CD4-positive, alpha-beta T cell (primary cell): ENCODE results near the gene PCDH9. TPM values are rescaled to one million over a fixed set of nuclear protein-coding genes. Genes with fewer than 3 reads are reported as not detected.

Experiments
- ATAC-seq: fragments of 200-7000 bp; cut with Tn5 transposase; one replicate; pipeline ENCODE4 v1.10.0; 2022; ENCODE audit warnings: mild to moderate bottlenecking; ENCODE audit not compliant: poor library complexity
- CTCF ChIA-PET: fragments of 350-600 bp; sonication (Branson Sonifier 250); formaldehyde crosslinking; loops from one replicate; lab custom pipeline; 2021; ENCODE audit warnings: antibody characterized with exemption, inconsistent platforms; lab: Charles Lee
- POLR2A ChIA-PET: fragments of 350-600 bp; sonication (Branson Sonifier 250); formaldehyde crosslinking; loops from one replicate; lab custom pipeline; 2021; ENCODE audit warnings: antibody characterized with exemption, inconsistent platforms; lab: Charles Lee
- DNase-seq, 14 experiments: peaks; one replicate each; pipeline ENCODE4 v3.0.0-alpha.2; 2013 to 2020; ENCODE audit warnings: mixed read lengths in 2 of 14
- H3K27ac ChIP-seq, 2 donors: one replicate each; pipeline versions ENCODE4 v1.5.1 to v1.7.0; 2013; ENCODE audit warnings: low read length in 2 of 2, low read depth in 1 of 2, mild to moderate bottlenecking in 1 of 2
- H3K27me3 ChIP-seq, 2 experiments: 1 replicate in 1 of 2; 2 replicates in 1 of 2; pipeline versions ENCODE4 v1.6.1 to v1.7.0; 2013; ENCODE audit warnings: low read length in 2 of 2, control low read depth in 1 of 2, mild to moderate bottlenecking in 1 of 2, moderate library complexity in 1 of 2; ENCODE audit not compliant: insufficient read depth in 2 of 2, control insufficient read depth in 1 of 2
- H3K36me3 ChIP-seq: one replicate; pipeline ENCODE4 v1.6.1; 2013; ENCODE audit warnings: low read length, control low read depth; ENCODE audit not compliant: insufficient read depth
- H3K4me1 ChIP-seq: one replicate; pipeline ENCODE4 v1.6.1; 2013; ENCODE audit warnings: low read length, control low read depth; ENCODE audit not compliant: insufficient read depth
- H3K4me3 ChIP-seq: one replicate; pipeline ENCODE4 v1.5.1; 2013; ENCODE audit warnings: mild to moderate bottlenecking, low read length, moderate library complexity
- H3K9me3 ChIP-seq, 2 experiments: 1 replicate in 1 of 2; 2 replicates in 1 of 2; pipeline versions ENCODE4 v1.6.1 to v1.7.0; 2013; ENCODE audit warnings: low read length in 2 of 2, mild to moderate bottlenecking in 2 of 2, control low read depth in 1 of 2, moderate library complexity in 1 of 2; ENCODE audit not compliant: control insufficient read depth in 1 of 2, insufficient read depth in 1 of 2
- H3K27ac Mint-ChIP-seq: one replicate; pipeline ENCODE4 v1.8.0; 2020; ENCODE audit warnings: mixed read lengths
- H3K27me3 Mint-ChIP-seq: one replicate; pipeline ENCODE4 v1.8.0; 2021; ENCODE audit warnings: mixed read lengths
- H3K36me3 Mint-ChIP-seq: one replicate; pipeline ENCODE4 v1.8.0; 2021; ENCODE audit warnings: low read depth, mixed read lengths
- H3K4me1 Mint-ChIP-seq: one replicate; pipeline ENCODE4 v1.8.0; 2021; ENCODE audit warnings: low read depth, mixed read lengths
- H3K4me3 Mint-ChIP-seq: one replicate; pipeline ENCODE4 v1.8.0; 2020; ENCODE audit warnings: mild to moderate bottlenecking, mixed read lengths
- H3K9me3 Mint-ChIP-seq: one replicate; pipeline ENCODE4 v1.8.0; 2020; ENCODE audit warnings: mixed read lengths
- intact Hi-C, 2 experiments: fragments of 100-400 bp; cut with DNase I in 1 of 2; cut with micrococcal nuclease in 1 of 2; formaldehyde crosslinking; loops; one replicate each; pipeline versions ENCODE4 v1.15.1 to v1.9.0; 2023 to 2025; cut with DNase I, micrococcal nuclease
- total RNA-seq, 174 experiments: library from RNA in 2 of 174; stranded (reverse) in 2 of 174; gene quantifications; one replicate each; pipeline ENCODE4 v1.2.3 and lab custom pipeline; 2021 to 2026
- TF ChIP-seq, protein P1 (sequence below): fragments of 200-600 bp; IDR thresholded peaks from one replicate; pipeline ENCODE4 v1.8.0; 2022; ENCODE audit warnings: antibody characterized with exemption, mild to moderate bottlenecking

The PCDH9 gene
- total RNA-seq, 2 experiments from 2014 or later = 0.08 to 0.19 TPM

DNA sequence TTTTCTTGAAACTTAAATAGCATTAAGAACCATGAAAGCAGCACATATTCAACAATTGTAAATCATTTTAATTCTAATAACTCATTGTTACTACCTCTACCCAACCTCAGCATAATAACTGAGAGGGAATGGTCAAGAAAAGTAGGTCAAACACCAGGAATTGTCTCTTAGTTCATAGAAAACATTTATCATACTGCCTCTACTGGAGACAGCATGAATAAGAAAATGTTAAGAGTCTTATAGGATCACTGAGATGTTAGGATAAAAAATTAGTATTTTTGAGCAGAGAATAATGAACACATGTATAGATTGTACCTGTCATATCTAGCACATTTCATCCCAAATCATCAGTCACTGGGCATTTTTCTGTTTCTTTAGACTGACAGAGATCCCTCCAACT, 515.3 kb downstream of the PCDH9 start:
- no peaks in the 10 kb centered on the region for H3K36me3 ChIP-seq
- Mint-ChIP-seq H3K27ac (no peak overlapping the region), H3K4me3 (no peak overlapping the region), H3K36me3 (no peaks in the 10 kb centered on the region), H3K27me3 (no peaks in the 10 kb centered on the region), H3K9me3 (peaks cover 3% of the 10 kb centered on the region), H3K4me1 (no peaks in the 10 kb centered on the region)
- DNase-seq (no peak), ATAC-seq (no peak)
- H3K27ac ChIP-seq = no peak overlapping the region
- H3K4me1 ChIP-seq = no peaks in the 10 kb centered on the region
- CTCF ChIA-PET = no interaction called here
- no peak overlapping the region for H3K4me3 ChIP-seq
- no peaks in the 10 kb centered on the region for H3K9me3 ChIP-seq
- POLR2A ChIA-PET = no interaction called here
- TF ChIP-seq, protein P1, sequence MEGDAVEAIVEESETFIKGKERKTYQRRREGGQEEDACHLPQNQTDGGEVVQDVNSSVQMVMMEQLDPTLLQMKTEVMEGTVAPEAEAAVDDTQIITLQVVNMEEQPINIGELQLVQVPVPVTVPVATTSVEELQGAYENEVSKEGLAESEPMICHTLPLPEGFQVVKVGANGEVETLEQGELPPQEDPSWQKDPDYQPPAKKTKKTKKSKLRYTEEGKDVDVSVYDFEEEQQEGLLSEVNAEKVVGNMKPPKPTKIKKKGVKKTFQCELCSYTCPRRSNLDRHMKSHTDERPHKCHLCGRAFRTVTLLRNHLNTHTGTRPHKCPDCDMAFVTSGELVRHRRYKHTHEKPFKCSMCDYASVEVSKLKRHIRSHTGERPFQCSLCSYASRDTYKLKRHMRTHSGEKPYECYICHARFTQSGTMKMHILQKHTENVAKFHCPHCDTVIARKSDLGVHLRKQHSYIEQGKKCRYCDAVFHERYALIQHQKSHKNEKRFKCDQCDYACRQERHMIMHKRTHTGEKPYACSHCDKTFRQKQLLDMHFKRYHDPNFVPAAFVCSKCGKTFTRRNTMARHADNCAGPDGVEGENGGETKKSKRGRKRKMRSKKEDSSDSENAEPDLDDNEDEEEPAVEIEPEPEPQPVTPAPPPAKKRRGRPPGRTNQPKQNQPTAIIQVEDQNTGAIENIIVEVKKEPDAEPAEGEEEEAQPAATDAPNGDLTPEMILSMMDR = no peak
- intact Hi-C loops = no loop called here
- no peaks in the 10 kb centered on the region for H3K27me3 ChIP-seq

DNA sequence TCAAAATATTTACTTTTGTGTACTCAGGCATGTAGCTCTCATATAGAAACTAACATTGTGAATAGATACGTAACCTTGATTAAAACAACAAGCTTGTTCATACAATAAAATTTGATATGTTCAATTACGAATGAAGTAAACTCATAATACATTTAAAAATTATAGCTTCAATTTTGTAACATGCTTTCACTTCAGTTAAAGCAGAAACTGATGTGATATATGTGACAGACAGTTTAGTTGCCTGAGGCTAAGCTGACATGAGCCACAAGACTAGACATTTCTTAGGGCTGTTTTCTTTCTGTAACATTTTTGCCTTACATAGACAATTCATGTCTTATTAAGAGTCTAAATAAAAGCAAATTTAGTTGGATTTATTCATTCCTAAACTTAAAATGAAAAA, 526.0 kb downstream of the PCDH9 start:
- ATAC-seq (no peak), DNase-seq (no peak)
- Mint-ChIP-seq H3K4me3 (no peak overlapping the region), H3K4me1 (no peaks in the 10 kb centered on the region), H3K36me3 (no peaks in the 10 kb centered on the region), H3K9me3 (no peaks in the 10 kb centered on the region), H3K27ac (no peak overlapping the region), H3K27me3 (no peaks in the 10 kb centered on the region)
- ChIA-PET POLR2A (no interaction called here), CTCF (no interaction called here)
- intact Hi-C loops = no loop called here
- no peak overlapping the region for H3K27ac ChIP-seq
- no peak overlapping the region for H3K4me3 ChIP-seq
- no peaks in the 10 kb centered on the region for H3K4me1 ChIP-seq
- no peaks in the 10 kb centered on the region for H3K36me3 ChIP-seq
- TF ChIP-seq, protein P1 = no peak
- H3K9me3 ChIP-seq = no peaks in the 10 kb centered on the region
- no peaks in the 10 kb centered on the region for H3K27me3 ChIP-seq

DNA sequence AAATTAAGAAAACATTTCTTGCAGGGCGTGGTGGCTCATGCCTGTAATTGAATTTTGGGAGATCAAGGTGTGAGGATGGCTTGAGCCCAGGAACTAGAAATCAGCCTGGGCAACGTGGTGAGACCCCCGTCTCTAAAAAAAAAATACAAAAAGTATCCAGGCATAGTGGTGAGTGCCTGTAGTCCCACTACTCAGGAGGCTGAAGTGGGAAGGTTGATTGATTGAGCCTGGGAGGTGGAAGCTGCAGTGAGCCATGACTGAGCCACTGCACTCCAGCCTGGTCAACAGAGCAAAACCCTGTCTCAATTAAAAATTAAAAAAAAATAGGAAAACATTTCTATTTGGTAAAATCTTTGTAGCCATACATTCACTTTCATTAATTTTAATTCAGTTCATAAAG, 526.5 kb downstream of the PCDH9 start:
- intact Hi-C loops = no loop called here
- no peaks in the 10 kb centered on the region for H3K4me1 Mint-ChIP-seq
- POLR2A ChIA-PET = no interaction called here

More for the DNA sequence above, 526.5 kb downstream of the PCDH9 start:
- Histone ChIP-seq H3K27me3 (no peaks in the 10 kb centered on the region), H3K27ac (no peak overlapping the region), H3K4me3 (no peak overlapping the region), H3K9me3 (no peaks in the 10 kb centered on the region), H3K4me1 (no peaks in the 10 kb centered on the region), H3K36me3 (no peaks in the 10 kb centered on the region)
- Mint-ChIP-seq H3K36me3 (no peaks in the 10 kb centered on the region), H3K9me3 (no peaks in the 10 kb centered on the region), H3K27ac (no peak overlapping the region), H3K4me3 (no peak overlapping the region), H3K27me3 (no peaks in the 10 kb centered on the region)
- DNase-seq (no peak), ATAC-seq (no peak)
- CTCF ChIA-PET = no interaction called here
- TF ChIP-seq, protein P1 = no peak
